ENCODE results near the gene ETS2. TPM values are rescaled to one million over a fixed set of nuclear protein-coding genes. Genes with fewer than 3 reads are reported as not detected.

The ETS2 gene
- total RNA-seq, 1 donor from 2014 or later, result 16.2 TPM

- peaks cover 11% of the 10 kb centered on the region for H3K36me3 Mint-ChIP-seq (ENCODE audit: unreplicated experiment)
- peaks cover 1% of the 10 kb centered on the region for H3K27me3 Mint-ChIP-seq (ENCODE audit: unreplicated experiment)
- peaks cover 7% of the 10 kb centered on the region for H3K9me3 Mint-ChIP-seq (ENCODE audit: unreplicated experiment)
- TF ChIP-seq CTCF (IDR thresholded peaks at IDR 0.05; ENCODE audit: partially characterized antibody, unreplicated experiment), result no peak
- H3K27ac Mint-ChIP-seq (ENCODE audit: unreplicated experiment), result no peak overlapping the region
- peak overlapping the region; percentile 39 for H3K4me3 Mint-ChIP-seq (ENCODE audit: unreplicated experiment)
- peak; percentile 53 for DNase-seq
- peaks cover 9% of the 10 kb centered on the region for H3K4me1 Mint-ChIP-seq (ENCODE audit: low read depth, unreplicated experiment)
Observed at GRCh38 chr21:38787461-38788274, 18.1 kb upstream of the ETS2 start.

- Mint-ChIP-seq H3K4me3 (ENCODE audit: unreplicated experiment) (no peak overlapping the region), H3K4me1 (ENCODE audit: low read depth, unreplicated experiment) (peaks cover 9% of the 10 kb centered on the region), H3K27me3 (ENCODE audit: unreplicated experiment) (peaks cover 4% of the 10 kb centered on the region), H3K9me3 (ENCODE audit: unreplicated experiment) (peaks cover 5% of the 10 kb centered on the region), H3K36me3 (ENCODE audit: unreplicated experiment) (peaks cover 6% of the 10 kb centered on the region), H3K27ac (ENCODE audit: unreplicated experiment) (no peak overlapping the region)
- DNase-seq, result no peak
- no peak for TF ChIP-seq CTCF (IDR thresholded peaks at IDR 0.05; ENCODE audit: partially characterized antibody, unreplicated experiment)
Observed at GRCh38 chr21:38788275-38788905, 17.3 kb upstream of the ETS2 start.

- no peak for TF ChIP-seq CTCF (IDR thresholded peaks at IDR 0.05; ENCODE audit: partially characterized antibody, unreplicated experiment)
- Mint-ChIP-seq H3K27ac (ENCODE audit: unreplicated experiment) (no peak overlapping the region), H3K4me1 (ENCODE audit: low read depth, unreplicated experiment) (peaks cover 9% of the 10 kb centered on the region), H3K36me3 (ENCODE audit: unreplicated experiment) (peaks cover 6% of the 10 kb centered on the region), H3K4me3 (ENCODE audit: unreplicated experiment) (no peak overlapping the region), H3K9me3 (ENCODE audit: unreplicated experiment) (peaks cover 5% of the 10 kb centered on the region), H3K27me3 (ENCODE audit: unreplicated experiment) (peaks cover 4% of the 10 kb centered on the region)
- no peak for DNase-seq
Observed at GRCh38 chr21:38789275-38789674, 16.5 kb upstream of the ETS2 start.

GRCh38 chr21:38790059-38790458 is 15.7 kb upstream of the ETS2 start:
- no peak overlapping the region for H3K4me3 Mint-ChIP-seq (ENCODE audit: unreplicated experiment)
- peaks cover 6% of the 10 kb centered on the region for H3K36me3 Mint-ChIP-seq (ENCODE audit: unreplicated experiment)
- H3K27me3 Mint-ChIP-seq (ENCODE audit: unreplicated experiment), result peaks cover 4% of the 10 kb centered on the region
- H3K9me3 Mint-ChIP-seq (ENCODE audit: unreplicated experiment), result peaks cover 5% of the 10 kb centered on the region
- H3K4me1 Mint-ChIP-seq (ENCODE audit: low read depth, unreplicated experiment), result peaks cover 9% of the 10 kb centered on the region
- no peak for DNase-seq
- no peak overlapping the region for H3K27ac Mint-ChIP-seq (ENCODE audit: unreplicated experiment)
- no peak for TF ChIP-seq CTCF (IDR thresholded peaks at IDR 0.05; ENCODE audit: partially characterized antibody, unreplicated experiment)

- peaks cover 6% of the 10 kb centered on the region for H3K36me3 Mint-ChIP-seq (ENCODE audit: unreplicated experiment)
- no peak overlapping the region for H3K4me3 Mint-ChIP-seq (ENCODE audit: unreplicated experiment)
- no peak for TF ChIP-seq CTCF (IDR thresholded peaks at IDR 0.05; ENCODE audit: partially characterized antibody, unreplicated experiment)
- peaks cover 4% of the 10 kb centered on the region for H3K27me3 Mint-ChIP-seq (ENCODE audit: unreplicated experiment)
- DNase-seq, result no peak
- peak overlapping the region; percentile 17 for H3K27ac Mint-ChIP-seq (ENCODE audit: unreplicated experiment)
- peaks cover 9% of the 10 kb centered on the region for H3K4me1 Mint-ChIP-seq (ENCODE audit: low read depth, unreplicated experiment)
- peaks cover 5% of the 10 kb centered on the region for H3K9me3 Mint-ChIP-seq (ENCODE audit: unreplicated experiment)
Observed at GRCh38 chr21:38790961-38791360, 14.8 kb upstream of the ETS2 start.

All from glutamatergic neuron (in vitro differentiated cells).